Stomach smooth muscle (tissue), 2 donors: ENCODE results near the gene ACADSB.

ENCODE experiments used
- H3K27ac ChIP-seq: one replicate; pipeline ENCODE4 v1.7.0; 2013; ENCODE audit warnings: mild to moderate bottlenecking, low read length, inconsistent platforms
- H3K27me3 ChIP-seq, 2 donors: one replicate each; pipeline ENCODE4 v1.7.0; 2013; ENCODE audit warnings: low read length in 2 of 2; ENCODE audit not compliant: insufficient read depth in 2 of 2, control insufficient read depth in 1 of 2
- H3K36me3 ChIP-seq, 2 donors: one replicate each; pipeline ENCODE4 v1.7.0; 2013; ENCODE audit warnings: low read length in 2 of 2; ENCODE audit not compliant: control insufficient read depth in 2 of 2, insufficient read depth in 2 of 2
- H3K4me1 ChIP-seq: one replicate; pipeline ENCODE4 v1.7.0; 2013; ENCODE audit warnings: low read length; ENCODE audit not compliant: control insufficient read depth, insufficient read depth
- H3K4me3 ChIP-seq, 2 donors: one replicate each; pipeline ENCODE4 v1.7.0; 2013; ENCODE audit warnings: low read length in 2 of 2
- H3K9ac ChIP-seq, 2 donors: one replicate each; pipeline ENCODE4 v1.7.0; 2013; ENCODE audit warnings: low read length in 2 of 2, mild to moderate bottlenecking in 1 of 2
- H3K9me3 ChIP-seq, 2 donors: one replicate each; pipeline ENCODE4 v1.7.0; 2013; ENCODE audit warnings: low read length in 2 of 2; ENCODE audit not compliant: control insufficient read depth in 2 of 2
- donor health status: healthy.
- donor health status: Pancreatic carcinoma.

Gene ACADSB

DNA sequence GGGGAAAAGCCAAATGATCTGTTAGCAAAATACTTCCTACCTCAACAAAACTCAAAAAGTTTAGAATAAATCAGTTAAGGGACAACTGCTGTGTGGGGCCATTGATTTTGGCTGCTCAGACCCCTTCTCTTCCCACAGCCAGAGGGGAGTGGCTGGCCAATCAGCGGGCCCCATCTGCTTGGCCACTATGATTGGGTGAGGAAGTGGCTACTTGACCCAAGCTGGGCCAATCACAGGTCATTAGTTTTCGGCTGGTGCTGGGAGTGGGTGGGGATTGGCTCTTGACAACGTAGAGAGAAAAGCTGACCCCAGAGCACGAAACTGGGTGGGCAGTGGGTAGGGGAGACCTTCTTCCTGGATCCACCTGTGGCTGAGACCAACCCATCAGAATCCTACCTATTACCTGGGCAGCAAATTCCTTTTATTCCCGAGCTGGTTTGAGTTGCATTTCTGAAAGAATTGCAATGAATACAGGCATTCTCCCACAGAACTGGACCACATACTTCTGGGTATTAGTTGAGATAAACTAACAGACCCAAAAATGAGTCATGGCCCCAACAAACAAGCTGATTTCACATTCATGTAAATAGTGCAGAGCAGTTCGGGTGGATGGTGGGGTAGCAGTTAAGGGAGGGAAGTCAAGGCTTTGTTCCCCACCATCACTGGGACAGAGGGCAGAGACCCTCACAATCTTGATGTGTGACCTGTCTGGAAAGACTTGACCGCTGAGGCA lies 91.4 kb downstream of the ACADSB start:
- no peak overlapping the region for H3K9ac ChIP-seq
- H3K4me3 ChIP-seq, result no peak overlapping the region
- no peaks in the 10 kb centered on the region for H3K36me3 ChIP-seq
- no peak overlapping the region for H3K27ac ChIP-seq
- no peaks in the 10 kb centered on the region for H3K9me3 ChIP-seq
- H3K4me1 ChIP-seq, result no peaks in the 10 kb centered on the region
- H3K27me3 ChIP-seq, result peaks cover 5 to 15% of the 10 kb centered on the region in 2 donors

DNA sequence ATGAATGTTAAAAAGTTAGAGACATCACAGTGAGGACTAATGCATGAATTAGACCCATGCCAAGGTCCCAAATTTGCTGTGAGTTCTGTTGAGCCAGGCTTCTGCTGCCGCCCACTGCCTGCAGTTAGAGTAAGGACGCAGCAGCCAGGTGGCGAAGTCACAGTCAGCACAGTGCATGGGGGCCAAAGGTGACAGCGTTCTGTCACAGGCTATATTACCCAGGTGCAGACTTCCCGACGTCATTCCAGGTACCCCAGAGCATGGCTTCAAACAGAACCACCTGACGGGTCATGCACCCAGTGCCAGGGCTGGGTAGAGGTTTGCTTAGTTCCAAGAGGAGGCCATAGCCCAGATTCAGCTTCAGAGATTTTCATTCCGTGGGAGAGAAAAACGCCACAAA lies 93.1 kb downstream of the ACADSB start:
- Histone ChIP-seq H3K36me3 (no peaks in the 10 kb centered on the region), H3K4me1 (no peaks in the 10 kb centered on the region), H3K9me3 (no peaks in the 10 kb centered on the region), H3K27me3 (peaks cover 7 to 13% of the 10 kb centered on the region in 2 donors), H3K4me3 (no peak overlapping the region), H3K9ac (no peak overlapping the region), H3K27ac (no peak overlapping the region)

DNA sequence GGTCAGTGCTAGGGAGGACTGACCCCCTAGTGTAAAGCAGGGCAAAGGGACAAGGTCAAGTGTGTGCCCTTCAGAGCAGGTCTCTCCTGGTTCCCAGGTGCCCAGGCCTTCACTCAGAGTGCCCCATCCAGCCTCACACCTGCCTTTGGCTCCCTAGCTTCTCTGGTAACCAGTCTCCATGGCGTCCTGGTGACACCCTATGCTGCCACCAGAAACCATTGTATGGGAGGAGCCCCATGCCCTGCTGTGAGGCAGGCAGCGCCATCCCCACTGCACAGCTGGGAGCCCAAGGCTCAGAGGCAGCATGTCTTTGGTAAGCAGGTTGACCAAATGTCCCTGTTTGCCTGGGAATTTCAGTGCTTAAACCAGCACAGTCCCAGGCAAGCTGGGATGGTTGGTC lies 93.9 kb downstream of the ACADSB start:
- Histone ChIP-seq H3K9me3 (no peaks in the 10 kb centered on the region), H3K27ac (no peak overlapping the region), H3K36me3 (no peaks in the 10 kb centered on the region), H3K27me3 (peaks cover 4 to 11% of the 10 kb centered on the region in 2 donors), H3K4me3 (no peak overlapping the region), H3K9ac (no peak overlapping the region), H3K4me1 (no peaks in the 10 kb centered on the region)

DNA sequence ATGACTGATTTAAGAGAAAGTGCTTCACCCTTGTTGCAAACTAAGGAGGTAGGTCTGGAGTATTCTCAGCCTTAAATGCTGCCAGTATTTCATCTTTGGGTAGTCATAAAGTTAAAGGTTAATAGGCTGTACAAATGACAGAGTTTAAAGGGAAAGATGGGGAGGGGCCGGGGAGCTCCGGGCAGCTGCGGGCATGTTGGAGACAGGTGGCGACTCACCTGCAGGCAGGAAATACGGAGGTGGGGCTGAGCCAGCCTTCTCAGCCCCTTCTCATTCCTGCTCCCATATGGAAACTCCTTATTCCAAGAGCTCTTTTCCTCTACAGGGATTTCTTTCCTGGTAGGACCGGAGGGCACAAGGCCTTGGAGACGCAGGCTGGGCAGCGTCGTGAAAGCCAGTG lies 95.1 kb downstream of the ACADSB start:
- Histone ChIP-seq H3K4me1 (no peaks in the 10 kb centered on the region), H3K27ac (no peak overlapping the region), H3K9ac (no peak overlapping the region), H3K9me3 (no peaks in the 10 kb centered on the region), H3K4me3 (no peak overlapping the region), H3K27me3 (peaks cover 4 to 10% of the 10 kb centered on the region in 2 donors), H3K36me3 (no peaks in the 10 kb centered on the region)
